HG03139 (cell line): ENCODE measurements around the gene BHLHA9.

Source experiments
- ATAC-seq: cut with Tn5 transposase; IDR thresholded peaks from one replicate; pipeline ENCODE4 v1.9.1; 2021; ENCODE audit not compliant: unreplicated experiment

The BHLHA9 gene

DNA sequence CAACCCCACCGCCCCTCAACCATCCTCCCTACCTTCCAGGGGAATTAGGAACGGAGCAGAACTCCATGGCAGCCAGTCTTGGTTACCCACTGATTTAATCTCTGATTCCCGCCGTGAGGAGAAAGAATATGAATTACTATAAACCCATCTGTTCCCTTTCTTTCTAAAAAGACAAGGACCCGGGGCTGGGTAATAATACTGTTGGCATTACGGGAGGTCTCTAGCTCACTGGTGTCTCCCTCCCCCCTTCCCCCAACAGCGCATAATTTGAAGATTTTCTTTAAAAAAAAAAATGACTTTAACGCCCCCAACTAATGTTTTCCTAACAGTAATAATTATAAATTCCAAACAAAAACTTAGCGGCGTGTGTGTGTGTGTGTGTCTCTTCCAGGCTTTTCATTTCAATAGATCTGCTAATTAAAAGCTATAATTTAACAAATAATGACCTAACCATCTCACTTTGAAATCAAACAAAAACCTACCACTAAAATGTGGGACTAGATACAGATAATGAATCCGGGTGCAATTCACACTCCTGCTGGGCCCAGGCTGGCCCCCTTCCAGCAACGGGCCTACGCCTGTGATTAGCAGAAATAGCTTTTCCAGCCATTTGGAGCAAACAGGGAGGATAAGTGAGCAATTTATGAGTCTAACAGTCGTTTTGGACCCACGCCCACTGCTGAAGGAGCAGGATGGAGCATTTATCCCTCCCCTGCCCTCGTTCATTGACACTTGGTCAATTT, 18.2 kb upstream of the BHLHA9 start:
- ATAC-seq, result no peak

DNA sequence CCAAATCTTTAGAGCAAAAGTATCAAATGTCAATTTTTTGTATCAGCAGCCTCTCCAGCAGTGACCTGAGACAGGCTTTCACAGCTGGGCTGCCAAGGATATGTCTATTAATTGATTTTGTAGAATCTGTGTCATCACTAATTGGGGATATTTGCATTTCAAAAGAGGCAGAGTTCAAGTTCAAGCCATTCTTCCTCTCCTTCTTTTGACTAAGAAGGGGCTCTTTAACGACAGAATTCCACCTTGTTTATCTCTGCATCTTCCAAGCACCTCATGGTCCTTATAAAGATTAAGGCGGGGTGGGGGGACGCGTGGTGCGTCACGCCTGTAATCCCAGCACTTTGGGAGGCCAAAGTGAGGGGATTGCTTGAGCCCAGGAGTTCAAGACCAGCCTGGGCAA, 15.2 kb upstream of the BHLHA9 start:
- ATAC-seq, result no peak

DNA sequence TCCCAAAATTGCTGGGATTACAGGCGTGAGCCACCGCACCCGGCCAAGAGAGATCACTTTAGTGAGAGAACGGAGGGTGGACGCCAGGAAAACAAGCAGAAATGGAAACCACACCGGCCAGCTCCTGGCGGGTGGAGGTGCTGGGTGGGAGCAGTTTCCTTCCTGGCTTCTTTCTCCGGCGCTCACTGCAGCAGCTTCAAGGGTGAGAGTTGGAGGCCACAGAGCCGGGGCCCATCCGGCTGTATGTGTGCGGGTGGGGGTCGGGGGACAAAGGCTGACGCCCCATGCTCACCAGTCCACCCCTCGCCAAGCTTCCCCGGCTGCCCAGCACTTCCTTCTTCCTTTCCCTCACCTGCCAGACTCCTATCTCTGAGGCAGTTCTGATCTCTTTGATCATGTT, 13.5 kb upstream of the BHLHA9 start:
- no peak for ATAC-seq

DNA sequence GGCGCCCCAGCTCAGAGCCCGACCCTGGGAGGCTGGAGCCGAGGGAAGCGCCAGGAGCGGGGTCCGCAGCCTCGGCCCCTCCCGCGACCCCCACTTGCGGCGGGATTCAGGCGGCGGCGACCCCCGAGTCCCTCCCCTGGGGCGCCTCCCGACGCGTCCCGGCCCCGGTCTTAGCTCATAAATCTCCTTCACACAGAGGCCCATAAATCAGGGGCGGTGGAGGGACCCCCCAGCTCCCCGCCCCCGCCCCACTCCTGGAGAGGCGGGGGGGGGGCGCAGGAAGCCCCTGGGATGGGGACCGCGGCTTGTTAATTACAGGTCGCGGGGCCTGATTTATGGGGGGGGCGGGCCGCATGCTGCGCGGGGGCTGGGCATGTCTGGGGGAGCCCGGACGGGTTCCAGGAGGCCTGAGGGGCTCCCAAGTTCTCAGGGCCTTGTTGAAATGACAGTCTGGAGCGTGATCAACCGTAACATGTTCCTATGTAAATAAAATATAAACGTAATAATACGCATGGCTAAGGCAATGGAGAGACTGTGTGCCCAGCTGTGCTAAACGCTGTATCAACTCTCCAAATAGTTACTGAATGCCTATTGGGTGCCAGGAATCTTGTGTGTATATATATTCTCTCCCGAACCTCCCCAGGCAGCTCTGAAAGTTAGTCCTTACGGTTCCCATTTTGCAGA, 10.0 kb upstream of the BHLHA9 start:
- no peak for ATAC-seq

DNA sequence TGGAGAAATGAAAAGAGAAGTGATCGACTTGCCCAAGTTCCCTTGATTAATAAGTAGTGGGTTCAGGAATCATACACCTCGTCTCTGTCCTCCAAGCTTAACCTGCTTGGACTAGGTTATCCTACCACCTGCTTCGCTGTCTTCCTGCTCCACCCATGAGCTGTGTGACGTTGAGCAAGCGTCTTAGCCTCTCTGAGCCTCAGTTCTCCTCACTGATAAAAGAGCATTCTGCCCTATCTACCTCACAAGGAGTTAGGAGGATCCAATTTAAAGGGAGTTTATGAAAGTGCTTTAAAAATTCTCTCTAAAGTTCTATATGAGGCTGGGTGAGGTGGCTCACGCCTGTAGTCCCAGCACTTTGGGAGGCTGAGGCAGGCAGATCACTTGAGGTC, 9.5 kb upstream of the BHLHA9 start:
- ATAC-seq, result no peak

DNA sequence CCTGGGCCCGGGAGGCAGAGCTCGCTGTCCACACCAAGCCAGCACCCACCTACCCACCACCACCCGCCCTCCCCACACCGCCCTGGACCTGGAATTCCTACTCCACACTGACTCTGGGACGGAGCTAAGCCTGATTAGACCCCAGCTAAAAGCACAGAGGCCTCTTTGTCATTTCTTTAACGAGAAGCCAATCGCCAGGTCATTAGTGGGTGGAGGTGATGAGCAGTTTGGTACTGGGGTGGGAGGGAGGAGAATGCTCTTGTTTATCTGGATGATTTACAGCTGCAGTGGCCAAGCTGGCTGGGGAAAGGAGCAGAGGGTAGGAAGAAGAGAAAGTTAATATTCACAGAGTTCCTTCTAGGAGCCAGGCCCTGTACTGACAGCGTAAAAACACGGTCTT, 6.0 kb upstream of the BHLHA9 start:
- ATAC-seq, result no peak

DNA sequence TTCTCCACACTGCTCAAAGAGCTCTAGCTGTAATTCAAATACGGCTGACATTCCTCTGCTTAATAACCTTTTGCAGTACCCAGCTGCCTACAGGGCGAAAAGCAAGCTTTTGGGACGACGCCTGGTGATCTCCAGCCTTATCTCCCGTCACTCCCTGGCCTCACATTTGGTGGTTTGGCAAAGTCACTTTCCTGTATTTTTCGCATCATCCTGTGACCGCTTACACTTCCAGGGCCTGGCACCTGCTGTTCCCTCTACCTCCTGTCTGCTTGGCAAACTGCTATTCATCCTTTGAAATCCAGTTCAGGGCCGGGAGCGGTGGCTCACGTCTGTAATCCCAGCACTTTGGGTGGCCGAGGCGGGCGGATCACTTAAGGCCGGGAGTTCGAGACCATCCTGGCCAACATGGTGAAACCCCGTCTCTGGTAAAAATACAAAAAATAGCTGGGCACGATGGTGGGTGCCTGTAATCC, 2.7 kb upstream of the BHLHA9 start:
- no peak for ATAC-seq

DNA sequence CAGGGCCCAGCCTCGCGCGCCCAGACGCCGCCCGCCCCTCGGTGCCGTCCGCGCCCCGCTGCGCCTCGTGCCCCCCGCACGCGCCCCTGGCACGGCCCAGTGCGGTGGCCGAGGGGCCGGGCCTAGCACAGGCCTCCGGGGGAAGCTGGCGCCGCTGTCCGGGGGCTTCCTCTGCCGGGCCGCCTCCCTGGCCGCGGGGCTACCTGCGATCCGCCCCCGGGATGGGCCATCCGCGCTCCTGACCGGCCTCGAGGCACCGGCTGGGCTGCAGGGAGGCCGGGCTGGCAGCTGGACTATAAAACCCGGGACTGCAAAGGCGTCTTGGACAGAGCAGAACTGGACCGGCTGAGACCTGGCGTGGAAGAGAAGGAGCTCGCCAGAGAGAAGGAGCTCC, 783 bp downstream of the BHLHA9 start:
- ATAC-seq, result no peak

DNA sequence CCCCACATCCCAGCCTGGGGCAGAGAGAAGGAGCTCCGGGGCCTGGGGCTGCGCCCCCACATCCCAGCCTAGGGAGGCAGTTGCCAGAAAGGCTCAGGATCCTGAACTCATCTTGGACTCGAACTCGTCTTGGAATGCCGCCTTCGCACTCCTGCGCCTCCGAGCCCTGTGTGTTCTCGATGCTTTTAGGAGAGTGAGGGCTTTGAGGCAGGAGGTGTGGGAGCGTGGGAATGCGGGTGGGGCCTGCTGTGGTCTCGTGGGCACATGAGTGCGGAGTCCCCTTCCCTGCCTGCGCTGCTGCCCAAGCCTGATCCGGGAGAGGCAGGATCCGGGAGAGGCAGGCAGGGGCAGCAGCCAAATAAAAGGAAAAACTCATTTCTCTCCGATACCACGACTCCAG, 1.2 kb downstream of the BHLHA9 start:
- no peak for ATAC-seq

DNA sequence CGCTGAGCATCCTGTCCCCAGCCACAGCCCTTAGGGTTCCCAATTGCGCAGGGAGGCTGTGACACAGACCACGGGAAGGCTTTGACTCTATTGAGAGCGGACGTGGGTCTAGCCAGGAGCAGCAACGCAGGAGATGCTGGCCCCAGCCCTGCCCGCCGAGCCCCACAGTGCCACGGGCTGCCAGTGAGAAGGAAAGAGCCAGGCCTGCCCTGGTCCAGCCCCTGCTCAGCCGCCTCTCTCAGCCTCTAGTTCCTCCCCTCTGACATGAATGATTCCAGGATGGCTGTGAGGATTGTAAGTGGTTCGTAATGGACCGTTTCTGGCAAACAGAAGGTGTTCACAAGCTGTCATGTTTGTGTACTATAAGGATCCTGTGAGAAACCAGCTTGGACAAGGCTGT, 2.5 kb downstream of the BHLHA9 start:
- ATAC-seq, result no peak

DNA sequence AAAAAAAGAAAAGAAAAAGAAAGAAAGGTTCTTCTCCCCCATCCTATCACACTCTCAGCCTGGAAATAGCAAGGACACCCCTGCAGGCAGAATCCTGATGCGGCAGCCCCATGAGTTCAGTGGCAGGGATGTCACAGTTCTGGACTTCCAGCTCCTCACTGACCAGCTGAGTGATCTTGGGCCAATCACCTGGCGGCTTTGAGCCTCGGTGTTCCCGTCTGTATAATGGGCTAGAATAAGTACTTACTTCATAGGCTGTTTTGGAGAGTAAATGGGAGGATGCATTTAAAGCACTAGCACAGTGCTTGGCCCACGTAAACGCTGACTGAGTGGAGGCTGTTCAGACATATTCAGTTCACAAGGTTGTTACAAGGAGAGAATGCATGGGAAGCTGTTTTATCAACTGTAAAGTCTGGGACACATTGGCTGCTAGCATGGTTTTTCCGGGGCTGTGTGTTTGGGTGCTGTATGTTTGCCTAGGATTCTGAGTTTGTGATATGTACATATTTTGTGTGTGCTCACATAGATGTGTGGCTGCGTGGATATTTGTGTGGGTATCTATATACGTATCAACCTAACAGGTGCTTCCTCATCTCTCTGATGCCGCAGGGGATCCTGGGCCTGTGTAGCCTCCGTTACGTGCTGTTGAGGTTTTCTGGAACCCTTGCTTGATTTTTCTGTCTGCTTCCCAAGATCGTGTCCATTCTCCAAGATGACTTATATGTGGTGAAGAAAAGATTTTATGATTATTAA, 3.4 kb downstream of the BHLHA9 start:
- ATAC-seq, result no peak

DNA sequence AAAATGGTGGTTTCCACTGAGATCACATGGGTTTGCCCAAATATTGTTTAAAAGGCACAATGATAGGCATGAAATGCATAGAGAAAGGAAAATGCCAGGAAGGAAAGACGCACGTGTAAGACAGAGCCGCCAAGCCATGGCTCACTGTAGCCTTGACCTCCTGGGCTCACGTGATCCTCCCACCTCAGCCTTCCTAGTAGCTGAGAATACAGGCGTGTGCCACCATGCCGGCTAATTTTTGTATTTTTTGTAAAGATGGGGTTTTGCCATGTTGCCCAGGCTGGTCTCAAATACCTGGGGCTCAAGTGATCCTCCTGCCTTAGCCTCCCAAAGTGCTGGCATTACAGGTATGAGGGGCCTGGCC, 4.0 kb downstream of the BHLHA9 start:
- ATAC-seq, result no peak

DNA sequence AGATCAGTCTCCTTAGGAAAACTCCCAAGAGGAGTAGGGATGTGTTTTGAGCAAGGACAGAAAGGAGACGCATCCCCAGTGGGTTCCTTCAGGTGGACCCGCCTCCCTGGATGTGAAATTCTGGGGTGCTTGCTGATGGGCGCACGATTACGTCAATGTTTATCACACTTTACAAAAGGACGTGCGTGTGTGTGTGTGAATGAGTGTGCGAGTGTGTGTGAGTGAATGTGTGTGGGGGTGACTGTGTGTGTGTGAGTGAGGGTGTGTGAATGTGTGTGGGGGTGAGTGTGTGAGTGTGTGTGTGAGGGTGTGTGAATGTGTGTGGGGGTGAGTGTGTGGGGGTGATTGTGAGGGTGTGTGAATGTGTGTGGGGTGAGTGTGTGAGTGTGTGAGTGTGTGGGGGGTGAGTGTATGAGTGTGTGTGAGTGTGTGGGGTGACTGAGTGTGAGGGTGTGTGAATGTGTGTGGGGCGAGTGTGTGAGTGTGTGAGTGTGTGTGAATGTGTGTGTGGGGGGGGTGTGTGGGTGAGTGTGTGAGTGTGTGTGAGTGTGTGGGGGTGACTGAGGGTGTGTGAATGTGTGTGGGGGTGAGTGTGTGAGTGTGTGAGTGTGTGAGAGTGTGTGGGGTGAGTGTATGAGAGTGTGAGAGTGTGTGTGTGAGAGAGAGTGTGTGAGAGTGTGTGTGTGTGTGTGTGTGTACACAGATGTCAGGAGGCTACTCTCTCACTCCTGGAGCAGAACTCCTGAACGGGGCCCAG, 5.1 kb downstream of the BHLHA9 start:
- ATAC-seq, result no peak

DNA sequence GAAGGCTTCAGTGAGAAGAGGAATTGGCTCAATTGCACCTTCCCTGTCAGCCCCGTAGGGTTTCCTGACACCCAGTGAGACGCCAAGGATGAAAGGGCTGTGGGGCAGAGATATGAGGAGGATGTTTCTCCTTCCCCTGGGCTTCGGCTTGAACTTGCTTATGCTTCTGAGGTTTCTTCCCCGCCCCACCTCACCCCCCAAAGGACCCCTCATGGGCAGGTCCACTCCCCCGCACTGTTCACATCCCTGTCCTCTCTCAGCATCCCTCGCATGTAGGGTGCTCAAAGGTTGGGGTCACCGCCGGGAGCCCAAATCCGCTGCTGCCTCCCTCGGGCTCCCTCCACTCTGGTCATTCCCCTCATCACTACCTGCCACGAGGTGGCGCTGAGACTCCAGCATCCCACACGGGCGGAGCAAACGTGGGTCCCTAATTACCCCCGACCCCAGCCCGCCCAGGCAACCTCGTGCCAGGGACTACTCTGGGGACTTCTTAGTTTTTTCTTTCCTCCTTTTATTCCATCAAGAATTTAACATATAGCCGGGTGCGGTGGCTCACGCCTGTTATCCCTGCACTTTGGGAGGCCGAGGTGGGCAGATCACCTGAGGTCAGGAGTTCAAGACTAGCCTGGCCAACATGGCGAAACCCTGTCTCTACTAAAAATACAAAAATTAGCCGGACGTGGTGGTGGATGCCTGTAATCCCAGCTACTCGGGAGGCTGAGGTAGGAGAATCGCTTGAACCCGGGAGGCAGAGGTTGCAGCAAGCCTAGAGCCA, 5.9 kb downstream of the BHLHA9 start:
- ATAC-seq, result no peak

DNA sequence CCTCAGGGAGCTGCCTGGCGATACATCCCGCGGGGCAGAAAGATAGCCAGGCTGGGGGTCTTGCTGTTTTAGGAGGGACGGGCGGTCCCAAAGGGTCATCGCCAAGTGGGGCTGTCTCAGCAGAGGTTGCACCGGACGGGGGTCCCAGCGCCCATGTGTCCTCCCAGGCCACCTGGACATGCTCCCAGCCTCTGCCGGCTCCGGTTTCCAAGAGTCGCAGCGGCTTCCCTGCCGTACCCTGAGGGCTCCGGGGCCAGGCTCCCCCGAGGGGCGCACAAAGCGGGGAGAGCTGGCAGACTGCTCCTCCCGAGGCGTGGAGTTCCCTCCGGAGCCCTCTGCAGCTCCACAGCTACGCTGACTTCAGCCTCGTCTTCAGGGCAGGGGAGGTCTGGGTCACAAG, 10.4 kb downstream of the BHLHA9 start:
- ATAC-seq, result no peak

DNA sequence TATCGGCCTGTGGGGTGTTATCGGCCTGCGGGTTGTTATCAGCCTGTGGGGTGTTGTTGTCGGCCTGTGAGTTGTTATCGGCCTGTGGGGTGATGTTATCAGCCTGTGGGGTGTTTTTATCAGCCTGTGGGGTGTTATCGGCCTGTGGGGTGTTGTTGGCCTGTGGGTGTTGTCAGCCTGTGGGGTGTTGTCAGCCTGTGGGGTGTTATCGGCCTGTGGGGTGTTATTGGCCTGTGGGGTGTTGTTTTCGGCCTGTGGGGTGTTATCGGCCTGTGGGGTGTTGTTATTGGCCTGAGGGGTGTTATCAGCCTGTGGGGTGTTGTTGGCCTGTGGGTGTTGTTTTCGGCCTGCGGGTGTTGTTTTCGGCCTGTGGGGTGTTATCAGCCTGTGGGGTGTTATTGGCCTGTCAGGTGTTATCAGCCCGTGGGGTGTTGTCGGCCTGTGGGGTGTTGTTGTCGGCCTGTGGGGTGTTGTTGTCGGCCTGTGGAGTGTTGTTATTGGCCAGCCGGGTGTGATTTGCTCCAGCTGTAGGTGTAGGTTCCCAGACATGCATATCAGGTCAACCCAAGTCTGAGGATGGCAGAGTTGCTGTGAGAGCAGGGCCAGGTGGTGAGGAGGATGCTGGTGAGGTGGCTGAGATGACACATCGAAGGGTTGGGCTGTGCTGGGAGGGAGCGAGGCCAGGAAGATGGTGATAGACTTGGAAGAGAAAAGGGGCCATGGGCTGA, 16.3 kb downstream of the BHLHA9 start:
- no peak for ATAC-seq

DNA sequence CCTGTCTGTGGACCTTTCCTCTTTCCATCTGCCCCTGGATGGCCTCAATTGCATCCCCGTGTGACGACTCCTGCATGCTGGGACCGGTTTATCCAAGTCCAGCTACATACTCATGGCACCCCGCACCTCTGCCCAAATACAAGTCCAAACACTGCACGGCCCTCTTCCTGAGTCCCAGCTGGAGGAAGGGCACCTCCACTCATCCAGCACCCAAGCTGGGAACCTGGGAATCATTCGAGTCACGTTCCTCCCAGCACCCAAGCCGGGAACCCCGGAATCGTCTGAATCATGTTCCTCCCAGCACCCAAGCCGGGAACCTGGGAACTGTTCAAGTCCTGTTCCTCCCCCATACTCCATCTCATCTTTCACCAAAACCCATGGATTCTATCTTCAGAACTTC, 19.5 kb downstream of the BHLHA9 start:
- no peak for ATAC-seq

DNA sequence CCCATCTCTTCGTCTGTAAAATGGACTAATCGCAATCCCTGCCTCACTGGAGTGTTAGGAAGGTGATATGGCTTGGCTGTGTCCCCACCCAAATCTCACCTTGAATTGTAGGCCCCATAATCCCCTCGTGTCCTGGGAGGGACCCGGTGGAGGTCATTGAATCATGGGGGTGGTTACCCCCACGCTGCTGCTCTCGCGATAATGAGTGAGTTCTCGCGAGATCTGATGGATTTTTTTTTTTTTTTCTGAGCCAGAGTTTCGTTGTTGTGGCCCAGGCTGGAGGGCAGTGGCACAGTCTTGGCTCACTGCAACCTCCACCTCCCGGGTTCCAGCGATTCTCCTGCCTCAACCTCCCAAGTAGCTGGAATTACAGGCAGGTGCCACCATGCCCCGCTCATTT, 20.4 kb downstream of the BHLHA9 start:
- ATAC-seq, result no peak

DNA sequence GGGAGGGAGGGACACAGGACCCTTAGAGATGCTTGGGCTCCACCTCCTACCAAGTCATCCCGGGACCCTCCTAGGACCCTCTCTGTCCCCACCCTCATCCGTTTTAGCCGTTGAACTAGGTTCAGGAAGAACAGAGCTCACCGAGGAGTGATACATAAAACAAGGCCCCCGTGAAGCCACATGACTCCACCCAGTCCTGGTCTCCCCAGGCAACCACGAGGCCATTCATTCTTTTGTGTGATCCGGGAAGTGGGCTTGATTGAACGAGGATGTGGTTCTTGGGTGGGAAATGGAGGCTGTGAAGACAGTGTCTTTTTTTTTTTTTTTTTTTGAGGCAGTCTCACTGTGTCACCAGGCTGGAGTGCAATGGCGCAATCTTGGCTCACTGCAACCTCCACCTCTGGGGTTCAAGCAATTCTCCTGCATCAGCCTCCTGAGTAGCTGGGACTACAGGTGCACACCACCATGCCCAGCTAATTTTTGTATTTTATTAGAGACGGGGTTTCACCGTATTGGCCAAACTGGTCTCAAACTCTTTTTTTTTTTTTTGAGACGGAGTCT, 24.0 kb downstream of the BHLHA9 start:
- no peak for ATAC-seq

DNA sequence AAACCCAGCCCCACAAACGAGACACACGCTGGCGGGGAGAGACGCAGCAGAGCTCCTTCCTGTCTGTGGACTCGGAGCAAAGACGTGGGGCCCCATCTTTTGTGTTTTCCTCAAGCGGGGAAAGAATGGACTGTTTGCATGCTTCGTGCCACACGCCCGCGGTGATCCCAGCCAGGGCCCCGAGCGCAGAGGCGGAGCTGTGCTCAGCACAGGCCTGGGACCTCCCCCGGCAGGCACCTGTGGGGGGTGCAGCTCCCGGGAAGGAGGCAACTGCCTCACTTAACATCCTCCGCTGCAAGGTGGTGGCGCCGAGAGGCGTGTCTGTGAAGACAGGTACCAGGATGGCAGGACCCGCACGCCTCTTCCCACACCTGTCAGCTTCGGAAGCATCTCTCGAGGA, 28.4 kb downstream of the BHLHA9 start:
- no peak for ATAC-seq
